Activated naive CD8-positive, alpha-beta T cell (primary cell): ENCODE results near the gene OR2A42.
"Not testable (repeated sequence)": the region's sequence is repeated elsewhere in the genome, so short reads cannot be mapped to it uniquely, and the experiment has no call there.

Experiments
- H3K27ac Mint-ChIP-seq: one replicate; pipeline ENCODE4 v1.8.0; 2021; ENCODE audit warnings: mixed read lengths
- H3K27me3 Mint-ChIP-seq: one replicate; pipeline ENCODE4 v1.8.0; 2021; ENCODE audit warnings: mixed read lengths
- H3K36me3 Mint-ChIP-seq: one replicate; pipeline ENCODE4 v1.8.0; 2021; ENCODE audit warnings: mixed read lengths
- H3K4me1 Mint-ChIP-seq: one replicate; pipeline ENCODE4 v1.8.0; 2021; ENCODE audit warnings: low read depth, mixed read lengths
- H3K4me3 Mint-ChIP-seq: one replicate; pipeline ENCODE4 v1.8.0; 2021; ENCODE audit warnings: mild to moderate bottlenecking, mixed read lengths
- H3K9me3 Mint-ChIP-seq: one replicate; pipeline ENCODE4 v1.8.0; 2021; ENCODE audit warnings: low read depth, mixed read lengths

The OR2A42 gene

DNA sequence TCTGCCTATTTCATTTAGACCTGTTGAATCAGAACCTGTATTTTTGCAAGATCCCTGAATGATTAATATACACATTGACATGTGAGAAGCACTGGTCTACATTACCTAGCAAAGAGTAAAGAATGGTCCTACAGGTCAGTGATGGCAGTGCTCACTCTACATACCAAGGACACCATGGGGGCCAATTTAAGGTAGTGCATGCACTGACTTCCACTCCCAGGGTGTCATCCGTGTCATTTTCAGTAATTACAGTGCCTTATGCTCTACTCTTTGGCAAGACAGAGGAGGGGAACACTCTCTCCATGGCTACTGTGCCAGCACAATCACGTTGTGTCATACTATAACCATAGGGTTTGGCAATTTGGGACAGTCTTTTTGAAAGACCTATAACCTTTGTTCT is 6.0 kb upstream of the OR2A42 start:
- H3K36me3 Mint-ChIP-seq, H3K4me1 Mint-ChIP-seq: not testable (repeated sequence)

DNA sequence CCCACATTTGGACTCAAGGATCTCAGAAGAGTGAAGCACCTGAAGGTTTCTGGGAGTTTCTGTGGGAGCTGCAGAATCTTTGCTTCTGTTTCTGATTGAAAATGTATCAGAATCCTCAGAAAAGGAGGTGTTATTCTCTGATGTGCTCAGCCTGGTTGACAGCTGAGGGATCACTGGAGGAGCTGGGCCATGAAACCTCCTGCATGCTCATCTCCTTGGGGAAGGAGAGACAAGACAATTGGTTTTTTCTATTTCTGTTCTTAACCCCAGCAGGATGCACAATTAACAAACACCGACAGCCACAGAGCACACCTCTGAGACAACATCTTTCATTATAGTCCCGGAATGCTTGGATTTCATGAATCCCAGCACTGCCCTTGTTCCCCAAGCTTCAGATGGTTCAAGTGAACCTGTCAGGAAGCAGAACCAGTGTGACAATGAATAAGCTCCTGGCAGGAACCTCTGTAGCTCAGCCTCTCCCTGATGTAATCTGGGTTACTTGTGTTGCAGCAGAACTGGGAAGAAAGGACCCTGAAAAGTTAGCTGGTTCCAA is 799 bp downstream of the OR2A42 start:
- H3K36me3 Mint-ChIP-seq, H3K27ac Mint-ChIP-seq, H3K9me3 Mint-ChIP-seq, H3K4me1 Mint-ChIP-seq, H3K4me3 Mint-ChIP-seq, H3K27me3 Mint-ChIP-seq: not testable (repeated sequence)

More for the DNA sequence above, 6.0 kb upstream of the OR2A42 start:
- H3K27ac Mint-ChIP-seq, H3K4me3 Mint-ChIP-seq, H3K9me3 Mint-ChIP-seq, H3K27me3 Mint-ChIP-seq: not testable (repeated sequence)

DNA sequence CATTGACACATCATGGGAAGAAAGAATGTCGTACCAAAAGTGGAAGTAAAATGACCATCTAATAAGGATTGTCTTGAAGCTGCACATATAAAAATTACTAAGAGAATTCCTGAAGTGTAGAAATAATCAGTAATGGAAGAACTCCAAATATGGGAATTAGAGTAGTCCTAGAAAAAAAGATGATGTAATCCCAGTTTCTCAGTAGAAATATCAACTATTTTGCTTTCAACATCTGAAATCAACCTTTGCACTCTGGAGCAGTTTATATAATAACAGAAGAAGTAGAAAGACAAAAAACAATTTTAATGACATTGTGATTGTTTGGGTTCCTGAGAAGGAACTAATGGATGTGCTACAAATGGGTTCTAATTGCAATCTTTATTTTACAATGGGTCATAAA is 6.4 kb downstream of the OR2A42 start:
- H3K27ac Mint-ChIP-seq, H3K4me1 Mint-ChIP-seq, H3K27me3 Mint-ChIP-seq, H3K36me3 Mint-ChIP-seq, H3K9me3 Mint-ChIP-seq, H3K4me3 Mint-ChIP-seq: not testable (repeated sequence)

DNA sequence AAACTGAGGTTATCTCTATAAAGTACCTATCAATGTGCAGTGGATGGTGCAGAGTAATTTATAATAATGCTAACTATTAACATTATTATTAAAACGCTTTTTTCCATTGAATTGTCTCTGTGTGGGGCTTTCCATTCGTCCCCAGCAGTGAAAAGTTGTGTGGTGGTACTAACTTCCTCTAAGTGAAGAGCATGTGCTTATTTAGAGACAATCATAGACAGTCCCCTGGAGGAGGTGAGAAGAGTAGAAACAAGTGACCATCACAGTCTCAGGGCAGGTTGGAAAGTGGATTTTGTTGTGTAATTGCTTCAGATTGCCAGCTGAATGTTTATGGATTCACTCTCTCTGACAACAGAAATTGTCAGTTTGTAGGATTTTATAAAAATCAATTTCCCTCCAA is 8.4 kb downstream of the OR2A42 start:
- H3K27ac Mint-ChIP-seq, H3K36me3 Mint-ChIP-seq, H3K4me1 Mint-ChIP-seq: not testable (repeated sequence)

DNA sequence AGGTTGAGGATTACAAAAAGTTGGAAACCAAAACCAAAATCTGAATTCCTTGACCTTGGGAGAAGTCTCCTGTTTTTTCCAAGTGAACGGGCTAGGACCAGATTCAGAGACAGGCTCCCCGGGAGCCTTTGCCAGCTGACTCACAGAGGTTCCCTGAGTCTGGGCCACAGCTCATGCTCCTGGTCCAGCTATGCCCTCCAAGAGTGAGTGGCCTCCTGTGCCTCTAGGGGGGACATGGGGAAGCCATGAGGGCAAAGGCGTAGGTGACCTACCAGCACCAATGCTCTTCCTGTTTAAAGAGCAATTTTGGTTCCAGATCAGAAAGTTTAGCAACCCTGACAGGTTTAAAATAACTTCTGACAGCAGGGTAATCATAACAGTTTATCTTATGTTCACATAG is 10.6 kb downstream of the OR2A42 start:
- not testable (repeated sequence) for H3K9me3 Mint-ChIP-seq, H3K27me3 Mint-ChIP-seq, H3K4me3 Mint-ChIP-seq, H3K27ac Mint-ChIP-seq, H3K4me1 Mint-ChIP-seq, H3K36me3 Mint-ChIP-seq

More for the DNA sequence above, 8.4 kb downstream of the OR2A42 start:
- not testable (repeated sequence) for H3K4me3 Mint-ChIP-seq, H3K27me3 Mint-ChIP-seq, H3K9me3 Mint-ChIP-seq

DNA sequence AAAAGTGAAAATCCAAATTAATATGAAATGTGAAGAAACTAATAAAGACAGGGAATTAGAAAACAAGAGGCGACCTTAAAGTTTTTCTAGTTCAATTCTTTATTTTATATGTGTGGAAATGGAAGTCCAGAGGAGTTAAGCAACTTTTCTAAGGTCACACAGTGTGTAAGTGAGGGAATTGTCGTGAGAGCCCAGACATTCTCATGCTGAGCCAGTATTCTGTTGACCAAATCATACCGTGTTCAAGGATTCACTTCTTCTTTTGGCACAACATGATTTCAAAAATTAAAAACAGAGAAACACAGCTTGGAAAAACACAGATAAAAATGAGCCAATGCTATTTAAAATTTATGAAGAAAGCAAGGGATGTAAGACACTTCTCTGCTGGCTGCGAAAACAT is 12.5 kb downstream of the OR2A42 start:
- H3K4me3 Mint-ChIP-seq, H3K4me1 Mint-ChIP-seq, H3K9me3 Mint-ChIP-seq, H3K27me3 Mint-ChIP-seq, H3K36me3 Mint-ChIP-seq, H3K27ac Mint-ChIP-seq: not testable (repeated sequence)

DNA sequence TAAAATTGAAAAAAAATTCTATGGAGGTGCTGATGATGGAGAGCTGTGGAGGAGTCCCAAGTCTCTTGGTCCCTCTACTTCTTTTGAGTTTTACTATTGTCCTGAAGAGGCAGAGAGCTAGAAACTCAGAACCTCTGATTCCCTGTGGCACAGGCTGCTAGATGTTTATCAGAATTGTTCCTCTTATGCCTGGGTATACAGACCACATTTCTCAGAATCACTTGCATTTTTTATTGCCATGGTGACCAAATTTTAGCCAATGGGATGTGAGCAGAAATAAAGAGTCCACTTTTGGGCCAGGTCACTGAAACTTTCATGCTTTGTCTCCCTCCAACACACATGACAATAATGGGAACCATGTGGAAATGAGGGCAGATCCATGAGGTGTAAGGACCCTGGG is 15.7 kb downstream of the OR2A42 start:
- H3K4me1 Mint-ChIP-seq, H3K4me3 Mint-ChIP-seq, H3K36me3 Mint-ChIP-seq, H3K27ac Mint-ChIP-seq, H3K9me3 Mint-ChIP-seq, H3K27me3 Mint-ChIP-seq: not testable (repeated sequence)

DNA sequence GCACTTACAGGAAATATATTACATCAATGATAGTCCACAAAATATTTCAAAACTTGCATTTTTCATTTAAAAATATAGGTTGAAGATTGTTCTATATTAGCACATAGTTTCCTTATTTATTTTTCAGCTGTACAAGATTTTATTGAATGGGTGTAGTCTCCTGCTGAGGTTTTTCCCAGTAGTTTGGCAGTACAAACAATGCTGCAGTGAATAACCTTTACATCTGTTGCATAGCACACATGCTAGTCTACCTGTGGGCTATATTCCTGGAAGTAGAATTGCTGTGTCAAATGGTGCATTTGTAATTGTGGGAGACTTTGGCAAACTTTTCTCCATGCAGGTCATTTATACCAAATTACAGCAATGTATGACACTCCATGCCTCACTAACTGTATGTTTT is 18.9 kb downstream of the OR2A42 start:
- not testable (repeated sequence) for H3K27me3 Mint-ChIP-seq, H3K36me3 Mint-ChIP-seq, H3K27ac Mint-ChIP-seq, H3K9me3 Mint-ChIP-seq, H3K4me3 Mint-ChIP-seq, H3K4me1 Mint-ChIP-seq

DNA sequence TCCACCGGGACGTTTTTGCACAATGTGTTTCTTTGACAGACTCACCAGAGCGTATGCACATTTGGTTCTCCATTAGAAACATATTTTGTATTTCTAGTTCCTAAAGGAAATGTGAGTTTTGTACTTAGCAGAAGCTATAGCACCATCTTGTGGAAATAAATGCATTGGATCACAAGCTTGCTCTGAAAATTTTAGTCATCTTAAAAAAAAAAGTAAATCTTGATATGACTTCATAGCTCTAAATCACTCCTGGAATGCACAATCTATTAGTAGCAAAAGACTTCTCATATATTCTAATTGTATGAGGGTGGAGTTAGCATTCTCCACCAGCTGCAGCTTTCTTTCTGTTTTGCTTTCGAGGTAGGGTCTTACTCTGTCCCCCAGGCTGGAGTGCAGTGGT is 20.3 kb downstream of the OR2A42 start:
- H3K4me3 Mint-ChIP-seq, H3K9me3 Mint-ChIP-seq, H3K27me3 Mint-ChIP-seq: not testable (repeated sequence)

DNA sequence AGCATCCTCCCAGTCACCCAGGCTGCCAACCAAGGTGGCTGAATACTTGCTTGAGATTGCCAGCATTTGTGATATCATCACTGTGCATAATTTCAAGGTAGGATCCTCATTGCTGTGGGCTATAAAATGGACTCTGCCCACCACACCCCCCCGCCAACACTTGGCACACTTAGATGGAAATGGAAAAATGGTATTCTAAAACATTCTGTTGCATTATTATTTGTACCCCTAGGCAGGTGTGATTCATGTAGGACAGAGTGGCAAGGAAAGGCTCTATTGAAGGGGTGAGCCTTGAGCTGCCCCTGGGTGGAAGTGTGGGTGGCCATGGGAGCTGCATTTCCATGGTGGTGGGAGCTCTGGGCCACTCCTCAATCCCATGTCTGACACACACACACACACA is 20.8 kb downstream of the OR2A42 start:
- not testable (repeated sequence) for H3K4me1 Mint-ChIP-seq, H3K27ac Mint-ChIP-seq, H3K9me3 Mint-ChIP-seq, H3K36me3 Mint-ChIP-seq, H3K4me3 Mint-ChIP-seq, H3K27me3 Mint-ChIP-seq

More for the DNA sequence above, 20.3 kb downstream of the OR2A42 start:
- not testable (repeated sequence) for H3K4me1 Mint-ChIP-seq, H3K36me3 Mint-ChIP-seq, H3K27ac Mint-ChIP-seq

DNA sequence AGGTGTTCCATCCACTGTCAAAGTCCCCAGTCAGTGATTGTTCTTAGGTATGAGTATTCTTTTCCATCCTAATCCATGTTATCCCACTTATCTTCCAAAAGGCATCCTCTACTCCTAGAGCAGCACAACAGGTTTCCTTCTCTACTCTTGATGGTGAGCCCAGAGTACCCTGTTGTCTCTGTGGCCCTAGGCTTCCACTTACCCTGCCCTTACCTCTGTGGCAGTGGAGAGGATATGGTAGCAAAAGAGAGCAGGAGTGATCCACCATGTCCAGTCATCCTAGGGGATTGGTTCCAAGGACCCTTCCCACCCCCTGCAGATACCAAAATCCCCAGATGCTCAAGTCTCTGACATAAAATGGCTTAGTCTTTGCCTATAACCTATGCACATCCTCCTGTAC is 22.2 kb downstream of the OR2A42 start:
- not testable (repeated sequence) for H3K4me1 Mint-ChIP-seq, H3K27me3 Mint-ChIP-seq, H3K9me3 Mint-ChIP-seq, H3K27ac Mint-ChIP-seq, H3K36me3 Mint-ChIP-seq, H3K4me3 Mint-ChIP-seq

DNA sequence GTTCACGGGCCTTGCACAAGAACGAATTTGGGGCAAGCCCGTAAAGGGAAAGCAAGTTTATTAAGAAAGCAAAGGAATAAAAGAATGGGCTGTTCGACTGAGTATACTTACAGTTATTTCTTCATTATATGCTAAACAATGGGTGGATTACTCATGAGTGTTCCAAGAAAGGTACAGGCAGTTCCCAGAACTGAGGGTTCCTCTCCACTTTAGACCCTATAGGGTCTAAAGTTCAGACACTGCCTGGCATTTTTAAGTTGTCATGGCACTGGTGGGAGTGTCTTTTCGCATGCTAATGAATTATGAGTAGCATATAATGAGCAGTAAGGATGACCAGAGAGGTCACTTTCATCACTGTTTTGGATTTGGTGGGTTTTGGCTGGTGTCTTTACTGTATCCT is 34.1 kb downstream of the OR2A42 start:
- H3K4me1 Mint-ChIP-seq, H3K9me3 Mint-ChIP-seq, H3K36me3 Mint-ChIP-seq, H3K27me3 Mint-ChIP-seq, H3K4me3 Mint-ChIP-seq, H3K27ac Mint-ChIP-seq: not testable (repeated sequence)

DNA sequence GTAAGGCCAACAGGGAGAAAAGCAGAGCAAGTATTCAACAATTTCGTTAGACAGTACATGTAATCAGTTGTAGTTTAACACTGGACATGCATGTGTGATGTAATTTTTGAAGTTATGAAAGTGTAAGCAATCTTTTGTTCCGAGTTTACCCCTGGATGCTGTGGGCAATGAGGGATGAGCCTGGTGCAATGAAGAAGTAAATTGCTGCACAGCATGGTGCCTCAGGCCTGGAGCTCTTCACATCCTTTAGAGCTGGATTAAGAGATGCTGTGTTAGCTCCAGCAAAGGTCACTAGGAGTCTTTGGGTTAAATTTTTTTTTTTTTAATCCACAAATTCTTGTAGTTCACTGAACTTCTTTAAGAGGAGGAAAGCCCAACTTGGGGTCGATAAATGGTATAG is 36.3 kb downstream of the OR2A42 start:
- H3K4me3 Mint-ChIP-seq: not testable (repeated sequence)

DNA sequence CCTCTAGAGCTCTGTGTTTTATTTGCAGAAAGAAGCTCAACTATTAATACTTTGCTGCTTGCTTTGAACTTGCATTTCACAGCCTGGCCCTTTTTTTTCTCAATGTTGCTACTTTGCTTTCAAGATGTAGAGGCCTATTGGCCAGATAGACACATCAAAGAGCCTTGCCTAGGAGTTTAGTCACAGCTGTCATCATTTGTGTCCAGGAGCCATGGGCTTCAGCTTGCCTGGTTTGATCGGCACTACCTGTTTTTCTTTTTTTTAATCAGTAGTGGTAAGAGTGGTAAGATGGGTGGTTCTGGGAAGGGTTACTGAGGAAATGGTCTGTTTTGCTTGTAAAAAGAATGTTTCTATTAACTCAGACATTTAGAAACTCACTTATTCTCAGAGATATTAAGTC is 37.4 kb downstream of the OR2A42 start:
- not testable (repeated sequence) for H3K4me1 Mint-ChIP-seq, H3K27ac Mint-ChIP-seq, H3K9me3 Mint-ChIP-seq, H3K36me3 Mint-ChIP-seq, H3K27me3 Mint-ChIP-seq, H3K4me3 Mint-ChIP-seq

More for the DNA sequence above, 36.3 kb downstream of the OR2A42 start:
- H3K27ac Mint-ChIP-seq, H3K4me1 Mint-ChIP-seq, H3K27me3 Mint-ChIP-seq, H3K36me3 Mint-ChIP-seq, H3K9me3 Mint-ChIP-seq: not testable (repeated sequence)

DNA sequence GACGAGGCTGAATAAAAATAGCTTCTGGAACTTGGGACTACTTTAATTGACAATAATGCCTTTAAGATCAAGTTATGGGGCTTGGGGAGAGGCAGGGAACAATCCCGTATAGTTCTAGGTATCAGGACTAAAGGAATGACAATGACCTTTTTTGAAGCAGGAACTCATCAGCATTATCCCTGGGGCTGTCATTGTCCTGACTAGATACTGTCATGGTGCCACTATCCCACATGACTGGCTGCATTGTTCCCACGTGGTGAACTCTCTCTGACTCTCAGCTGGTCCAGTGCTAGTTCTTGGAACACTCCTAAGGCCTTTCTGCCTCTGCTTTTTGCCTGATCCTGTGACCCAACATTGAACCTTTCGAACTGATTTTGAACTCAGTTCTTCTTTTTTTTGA is 40.5 kb downstream of the OR2A42 start:
- not testable (repeated sequence) for H3K27ac Mint-ChIP-seq, H3K9me3 Mint-ChIP-seq, H3K4me3 Mint-ChIP-seq, H3K36me3 Mint-ChIP-seq, H3K27me3 Mint-ChIP-seq, H3K4me1 Mint-ChIP-seq

DNA sequence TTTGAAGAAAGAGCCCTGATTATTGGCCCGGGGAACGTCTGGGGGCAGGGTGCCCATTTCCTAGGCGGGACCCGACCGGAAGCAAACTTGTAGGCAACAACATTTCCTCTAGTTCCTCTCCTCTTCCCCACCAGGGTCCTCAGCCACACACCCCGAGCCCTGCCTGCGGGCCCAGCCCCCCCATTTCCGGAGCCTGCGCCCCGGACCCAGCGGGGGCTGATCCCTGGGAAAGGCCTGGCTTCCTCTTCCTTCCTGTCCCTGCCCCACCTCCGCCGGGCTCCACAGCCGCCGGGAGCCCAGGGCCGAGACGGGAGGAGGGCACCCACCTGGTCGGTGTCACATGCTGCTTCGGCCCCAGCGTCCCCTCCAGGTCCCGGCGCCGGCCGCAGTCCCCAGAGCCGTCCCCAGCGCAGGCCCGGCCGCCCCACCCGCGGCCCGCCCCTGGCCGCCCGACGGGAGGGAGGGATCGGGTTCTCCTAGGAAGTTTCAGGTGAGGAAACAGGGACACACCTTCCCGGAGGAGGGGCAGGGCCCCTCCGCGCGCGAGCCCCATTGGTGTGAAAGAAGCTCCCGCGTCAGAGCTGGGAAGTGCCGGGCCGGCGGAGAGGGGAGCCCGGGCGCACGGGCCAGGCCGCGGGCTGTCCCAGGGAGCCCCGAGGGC is 44.1 kb downstream of the OR2A42 start, which contains the start of gene ARHGEF35:
ARHGEF35 (minus strand) TSS at position 622 of the 661 bp plus-strand sequence. CDS start 7,450 bp downstream, outside the sequence.
- H3K4me3 Mint-ChIP-seq: peak within 1 kb of the TSS; percentile 54
- H3K27me3 Mint-ChIP-seq, H3K4me1 Mint-ChIP-seq, H3K36me3 Mint-ChIP-seq, H3K9me3 Mint-ChIP-seq: not testable (repeated sequence)
- H3K27ac Mint-ChIP-seq: peak within 1 kb of the TSS; percentile 41
